AG09309 (cell line): Measurements from ENCODE around the gene TOMM40L.
"Not testable (repeated sequence)": the region's sequence is repeated elsewhere in the genome, so short reads cannot be mapped to it uniquely, and the experiment has no call there.

Experiments
- DNase-seq: peaks from one replicate; pipeline ENCODE4 v3.0.0-alpha.2; 2010; ENCODE audit warnings: low read depth
- H3K4me3 ChIP-seq: 2 replicates; pipeline ENCODE4 v1.5.1; 2011; ENCODE audit warnings: mild to moderate bottlenecking, low read depth, low read length, moderate library complexity; ENCODE audit not compliant: control insufficient read depth
- TF ChIP-seq, protein P1 (sequence below): IDR thresholded peaks from 2 replicates; pipeline ENCODE4 v1.5.1; 2011; ENCODE audit warnings: mild to moderate bottlenecking, low read depth, low read length, inconsistent platforms; ENCODE audit not compliant: insufficient read depth, control insufficient read depth; ENCODE audit errors: missing control alignments

TOMM40L gene

DNA sequence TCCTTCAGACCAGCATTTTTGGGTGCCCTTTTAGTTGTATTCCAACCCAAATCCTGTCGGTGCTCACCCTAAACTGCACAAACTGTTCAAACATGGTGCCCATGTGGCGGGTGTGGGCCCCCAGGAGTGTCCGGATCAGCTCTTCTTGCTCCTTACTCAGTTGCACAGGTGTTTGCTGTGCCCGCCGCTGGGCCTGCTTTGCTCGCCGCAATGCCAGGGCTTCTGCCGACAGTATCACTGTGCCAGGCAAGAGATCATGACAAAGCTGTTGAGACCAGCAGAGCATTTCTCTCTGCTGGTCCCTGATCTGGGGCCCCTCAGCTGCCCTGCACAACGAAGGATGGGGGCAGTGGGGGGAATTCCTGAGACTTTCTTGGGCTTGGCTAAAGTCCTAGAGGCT is 7.2 kb downstream of the TOMM40L start:
- no peak for DNase-seq
- H3K4me3 ChIP-seq = no peak overlapping the region
- TF ChIP-seq, protein P1, sequence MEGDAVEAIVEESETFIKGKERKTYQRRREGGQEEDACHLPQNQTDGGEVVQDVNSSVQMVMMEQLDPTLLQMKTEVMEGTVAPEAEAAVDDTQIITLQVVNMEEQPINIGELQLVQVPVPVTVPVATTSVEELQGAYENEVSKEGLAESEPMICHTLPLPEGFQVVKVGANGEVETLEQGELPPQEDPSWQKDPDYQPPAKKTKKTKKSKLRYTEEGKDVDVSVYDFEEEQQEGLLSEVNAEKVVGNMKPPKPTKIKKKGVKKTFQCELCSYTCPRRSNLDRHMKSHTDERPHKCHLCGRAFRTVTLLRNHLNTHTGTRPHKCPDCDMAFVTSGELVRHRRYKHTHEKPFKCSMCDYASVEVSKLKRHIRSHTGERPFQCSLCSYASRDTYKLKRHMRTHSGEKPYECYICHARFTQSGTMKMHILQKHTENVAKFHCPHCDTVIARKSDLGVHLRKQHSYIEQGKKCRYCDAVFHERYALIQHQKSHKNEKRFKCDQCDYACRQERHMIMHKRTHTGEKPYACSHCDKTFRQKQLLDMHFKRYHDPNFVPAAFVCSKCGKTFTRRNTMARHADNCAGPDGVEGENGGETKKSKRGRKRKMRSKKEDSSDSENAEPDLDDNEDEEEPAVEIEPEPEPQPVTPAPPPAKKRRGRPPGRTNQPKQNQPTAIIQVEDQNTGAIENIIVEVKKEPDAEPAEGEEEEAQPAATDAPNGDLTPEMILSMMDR = no peak

DNA sequence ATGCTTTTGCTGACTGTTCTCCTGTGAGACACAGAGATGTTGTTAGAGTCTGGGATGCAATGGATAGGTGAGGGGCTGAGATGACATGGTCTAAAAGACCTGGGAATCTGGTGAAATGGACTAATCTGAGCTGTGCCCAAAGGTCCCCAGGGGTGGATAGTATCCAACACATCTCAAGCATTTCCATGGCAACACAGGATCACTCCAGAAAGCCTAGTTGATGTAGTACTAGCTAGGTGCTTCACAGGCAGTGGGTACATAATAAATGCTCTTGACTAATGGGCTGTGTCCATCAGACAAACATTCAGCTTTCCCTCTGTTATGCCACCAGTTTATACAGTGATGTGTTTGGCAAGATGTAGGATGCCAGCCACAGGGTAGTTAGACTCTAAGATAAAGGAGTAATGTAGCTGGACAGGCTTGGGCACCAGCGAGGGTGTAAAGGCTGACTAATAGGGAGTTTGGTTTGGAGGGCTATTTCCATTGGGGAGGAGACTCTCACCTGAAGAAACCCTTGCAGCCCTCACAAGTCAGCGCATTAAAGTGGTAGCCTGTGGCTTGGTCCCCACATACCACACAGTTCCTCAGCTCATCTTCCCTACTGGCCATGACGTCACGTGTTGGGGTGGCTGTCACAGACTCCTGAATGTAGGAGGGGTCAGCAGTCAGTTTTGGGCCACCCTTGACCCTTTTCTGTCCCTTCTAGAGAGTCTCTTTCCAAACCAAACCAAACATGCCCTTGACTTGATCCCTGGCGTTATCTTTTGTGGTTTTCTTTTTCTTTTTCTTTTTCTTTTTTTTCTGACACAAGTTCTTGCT is 10.3 kb downstream of the TOMM40L start:
- TF ChIP-seq, protein P1 = no peak
- H3K4me3 ChIP-seq = no peak overlapping the region
- no peak for DNase-seq

DNA sequence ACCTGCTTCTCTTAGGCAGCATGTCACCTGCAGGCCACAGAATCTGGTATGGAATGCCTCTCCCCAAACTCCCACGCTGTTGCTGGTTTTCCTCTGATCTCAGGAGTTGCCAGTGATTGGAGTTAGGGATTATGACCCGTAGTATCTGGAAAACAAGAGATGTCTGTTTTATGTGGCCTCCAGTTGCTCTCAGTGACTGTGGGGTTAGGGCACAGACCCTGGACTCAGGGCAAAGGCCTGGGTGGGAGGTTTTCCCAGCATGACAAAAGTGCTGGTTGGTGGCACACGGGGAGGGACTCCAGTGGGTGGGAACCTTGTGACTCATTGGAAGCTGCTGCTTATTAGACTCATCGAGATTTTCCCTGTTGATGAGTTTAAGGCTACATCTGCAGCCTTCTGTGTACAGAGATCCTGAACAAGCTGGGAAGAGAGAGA is 12.2 kb downstream of the TOMM40L start, which contains the start of gene NR1I3:
Gene NR1I3 (minus strand): TSS at position 165 of the 435 bp plus-strand sequence. CDS start 1,638 bp downstream, outside the sequence.
- no peak within 1 kb of the TSS for H3K4me3 ChIP-seq
- DNase-seq = no peak
- TF ChIP-seq, protein P1 = no peak

DNA sequence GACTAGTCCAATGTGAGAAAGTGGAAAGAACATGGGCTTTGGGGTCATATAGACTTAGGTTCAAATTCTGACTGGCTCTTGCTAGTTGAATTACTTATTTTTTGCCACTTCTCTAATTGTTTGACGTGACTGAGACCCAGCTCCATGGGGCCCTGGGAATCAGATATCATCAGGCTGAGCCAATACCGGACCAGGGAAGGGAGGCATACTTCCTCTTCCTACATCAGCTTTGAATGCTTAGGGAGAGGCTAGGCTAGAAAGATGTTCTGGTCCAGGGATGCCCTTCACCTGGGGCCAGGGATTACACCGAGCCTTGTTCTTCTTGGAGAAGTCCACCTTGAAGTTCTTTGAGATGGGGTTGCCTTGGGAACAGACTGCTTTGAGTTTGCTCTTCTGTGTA is 15.8 kb downstream of the TOMM40L start:
- H3K4me3 ChIP-seq = no peak overlapping the region
- TF ChIP-seq, protein P1 = no peak
- DNase-seq = no peak

DNA sequence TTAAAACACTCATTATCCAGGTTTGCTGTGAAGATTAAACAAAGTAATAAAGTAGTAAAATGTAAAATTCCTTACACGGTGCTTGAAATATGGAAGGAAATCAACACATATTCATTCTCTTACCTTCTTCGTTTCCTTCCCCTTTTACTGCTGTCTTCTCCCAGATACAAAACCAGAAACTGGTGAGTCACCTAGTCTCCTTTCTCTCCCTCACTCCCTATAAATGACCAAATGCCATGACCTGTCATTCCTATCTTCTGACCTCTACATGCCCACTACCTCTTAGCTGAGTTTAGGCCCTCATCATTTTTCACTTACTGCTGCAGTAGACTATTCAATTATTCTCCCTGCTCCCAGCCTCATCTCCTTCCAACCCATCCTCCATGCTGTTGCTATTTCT is 16.5 kb downstream of the TOMM40L start:
- TF ChIP-seq, protein P1 = no peak
- no peak overlapping the region for H3K4me3 ChIP-seq
- no peak for DNase-seq

DNA sequence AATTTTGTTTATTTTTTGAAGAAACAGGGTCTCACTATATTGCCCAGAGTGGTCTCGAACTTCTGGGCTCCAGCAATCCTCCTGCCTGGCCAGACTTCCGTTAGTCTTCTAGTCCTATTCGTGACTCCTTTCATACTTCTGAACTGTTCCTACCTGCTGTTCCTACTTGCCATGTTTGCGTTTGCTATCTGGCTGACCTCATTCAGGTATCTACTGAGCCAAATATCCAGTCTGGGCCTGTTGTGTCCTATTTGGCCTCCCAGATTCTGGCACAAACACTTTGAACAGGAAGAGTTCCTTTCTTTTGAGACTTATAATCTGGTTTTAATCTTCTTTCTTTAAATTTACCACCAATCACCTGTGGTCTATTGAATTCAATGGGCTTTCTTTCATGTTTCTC is 19.0 kb downstream of the TOMM40L start:
- TF ChIP-seq, protein P1 = no peak
- no peak overlapping the region for H3K4me3 ChIP-seq
- no peak for DNase-seq

DNA sequence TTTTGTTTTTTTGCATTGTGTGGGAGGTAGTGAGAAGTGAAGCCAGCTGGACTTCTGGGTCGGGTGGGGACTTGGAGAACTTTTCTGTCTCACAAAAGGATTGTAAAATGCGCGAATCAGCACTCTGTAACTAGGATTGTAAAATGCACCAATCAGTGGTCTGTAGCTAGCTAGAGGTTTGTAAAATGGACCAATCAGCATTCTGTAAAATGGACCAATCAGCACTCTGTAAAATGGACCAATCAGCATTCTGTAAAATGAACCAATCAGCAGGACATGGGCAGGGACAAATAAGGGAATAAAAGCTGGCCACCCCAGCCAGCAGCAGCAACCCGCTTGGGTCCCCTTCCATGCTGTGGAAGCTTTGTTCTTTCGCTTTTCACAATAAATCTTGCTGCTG is 24.2 kb downstream of the TOMM40L start:
- H3K4me3 ChIP-seq, DNase-seq: not testable (repeated sequence)
